OCI-LY3 (cell line): ENCODE measurements around the gene ASCL1.

Experiments used
- EZH2phosphoT487 ChIP-seq: fragments of 200-600 bp; shearing (Covaris generic); IDR thresholded peaks from 2 replicates; pipeline ENCODE4 v1.6.1; 2018; ENCODE audit warnings: antibody characterized with exemption, mixed run types, low read depth
- TF ChIP-seq, protein P1 (sequence below): fragments of 200-600, 300-600 bp; sonication (generic); IDR thresholded peaks from 2 replicates; pipeline ENCODE4 v1.5.1; 2014; ENCODE audit warnings: antibody characterized with exemption, low read length, low read depth

DNA sequence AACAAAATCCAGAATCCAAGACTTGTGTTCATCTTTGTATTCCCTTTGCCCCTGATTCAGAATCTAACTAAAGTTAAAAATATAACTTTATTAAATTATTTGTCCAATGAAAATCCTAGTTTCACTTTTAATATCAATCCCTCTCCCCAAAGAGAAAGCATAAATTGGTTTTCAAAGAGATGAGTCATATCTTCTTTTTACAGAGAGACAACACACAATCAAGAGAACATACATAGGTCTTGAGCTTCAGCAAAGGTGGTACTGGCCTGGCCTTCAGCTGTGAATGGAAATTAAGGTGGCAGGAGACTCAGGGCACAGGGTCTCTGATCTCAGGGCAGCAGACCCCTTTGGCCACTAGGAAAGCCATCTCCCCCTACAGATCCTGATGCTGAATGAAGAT is 4.3 kb upstream of the ASCL1 start:
- TF ChIP-seq, protein P1, sequence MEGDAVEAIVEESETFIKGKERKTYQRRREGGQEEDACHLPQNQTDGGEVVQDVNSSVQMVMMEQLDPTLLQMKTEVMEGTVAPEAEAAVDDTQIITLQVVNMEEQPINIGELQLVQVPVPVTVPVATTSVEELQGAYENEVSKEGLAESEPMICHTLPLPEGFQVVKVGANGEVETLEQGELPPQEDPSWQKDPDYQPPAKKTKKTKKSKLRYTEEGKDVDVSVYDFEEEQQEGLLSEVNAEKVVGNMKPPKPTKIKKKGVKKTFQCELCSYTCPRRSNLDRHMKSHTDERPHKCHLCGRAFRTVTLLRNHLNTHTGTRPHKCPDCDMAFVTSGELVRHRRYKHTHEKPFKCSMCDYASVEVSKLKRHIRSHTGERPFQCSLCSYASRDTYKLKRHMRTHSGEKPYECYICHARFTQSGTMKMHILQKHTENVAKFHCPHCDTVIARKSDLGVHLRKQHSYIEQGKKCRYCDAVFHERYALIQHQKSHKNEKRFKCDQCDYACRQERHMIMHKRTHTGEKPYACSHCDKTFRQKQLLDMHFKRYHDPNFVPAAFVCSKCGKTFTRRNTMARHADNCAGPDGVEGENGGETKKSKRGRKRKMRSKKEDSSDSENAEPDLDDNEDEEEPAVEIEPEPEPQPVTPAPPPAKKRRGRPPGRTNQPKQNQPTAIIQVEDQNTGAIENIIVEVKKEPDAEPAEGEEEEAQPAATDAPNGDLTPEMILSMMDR: no peak
- TF ChIP-seq EZH2phosphoT487: no peak
